GM18870 (cell line): ENCODE results near the gene OXLD1.
"Not testable (repeated sequence)": the region's sequence is repeated elsewhere in the genome, so short reads cannot be mapped to it uniquely, and the experiment has no call there.

Experiments
- ATAC-seq: cut with Tn5 transposase; IDR thresholded peaks from one replicate; pipeline ENCODE4 v1.9.1; 2021; ENCODE audit warnings: moderate library complexity; ENCODE audit not compliant: unreplicated experiment

The OXLD1 gene

DNA sequence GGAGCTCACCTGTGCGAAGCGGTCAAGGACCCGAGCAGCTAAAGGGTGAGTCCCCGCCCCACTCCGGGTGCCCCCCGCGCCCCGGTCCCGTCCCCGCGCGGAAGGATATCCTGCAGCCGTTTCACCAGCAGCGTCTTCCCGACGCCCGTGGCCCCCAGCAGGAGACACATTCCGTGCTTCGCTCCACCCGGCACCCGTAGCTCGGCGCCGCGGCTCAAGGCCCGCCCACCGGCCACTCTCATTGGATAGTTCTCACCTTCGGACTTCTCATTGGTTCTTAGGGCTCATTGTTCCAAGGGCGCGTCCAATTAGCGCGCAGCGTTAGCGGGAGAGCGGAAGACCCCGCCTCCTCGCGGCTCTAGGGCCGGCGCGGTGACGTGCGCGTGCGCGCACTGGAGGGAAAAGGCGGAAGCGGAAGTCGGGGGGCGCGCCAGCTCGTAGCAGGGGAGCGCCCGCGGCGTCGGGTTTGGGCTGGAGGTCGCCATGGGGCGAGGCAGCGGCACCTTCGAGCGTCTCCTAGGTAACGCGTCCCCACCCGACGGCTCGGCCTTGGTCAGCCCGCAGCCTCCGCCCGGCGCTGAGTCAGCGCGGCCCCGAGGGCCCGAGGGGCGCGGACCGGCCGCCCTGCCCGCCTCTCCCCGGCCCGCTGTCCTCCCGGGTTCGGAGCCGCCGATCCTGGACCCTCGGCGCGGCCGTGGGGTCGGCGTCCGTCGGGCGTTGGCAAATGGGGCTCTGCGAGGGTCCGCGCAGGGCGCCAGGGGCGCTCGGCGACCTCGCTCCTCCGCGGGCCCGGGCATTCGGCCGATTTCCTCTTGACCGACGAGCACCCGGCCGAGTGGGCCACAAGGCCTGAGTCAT is 17.4 kb upstream of the OXLD1 start, which contains the start of the genes ARL16 and HGS:
Gene ARL16 (minus strand): TSS at position 214 of the 858 bp plus-strand sequence. CDS start 44 bp downstream, at position 170.
Gene HGS (plus strand): TSS at position 428 of the 858 bp plus-strand sequence. CDS start 56 bp downstream, at position 484.
- peak; percentile 95 for ATAC-seq

DNA sequence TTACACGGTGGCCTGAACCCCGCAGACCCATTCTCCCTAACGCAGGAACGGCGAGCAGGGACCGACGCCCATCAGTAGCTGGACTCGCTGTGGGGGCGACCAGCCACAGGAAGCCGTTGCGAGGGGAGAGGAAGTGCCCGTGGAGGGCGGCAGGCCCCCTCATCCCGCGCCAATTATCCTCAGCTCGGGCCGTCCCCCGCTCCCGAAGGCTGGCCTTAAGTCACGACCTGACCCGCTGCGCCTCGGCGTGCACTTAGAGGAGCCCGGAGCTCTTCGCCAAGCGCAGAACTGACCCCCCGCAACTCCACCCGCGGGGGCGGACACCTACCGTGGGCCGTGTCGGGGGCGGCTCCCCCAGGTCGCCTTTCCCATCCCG is 16.8 kb upstream of the OXLD1 start:
- ATAC-seq: peak; percentile 3

DNA sequence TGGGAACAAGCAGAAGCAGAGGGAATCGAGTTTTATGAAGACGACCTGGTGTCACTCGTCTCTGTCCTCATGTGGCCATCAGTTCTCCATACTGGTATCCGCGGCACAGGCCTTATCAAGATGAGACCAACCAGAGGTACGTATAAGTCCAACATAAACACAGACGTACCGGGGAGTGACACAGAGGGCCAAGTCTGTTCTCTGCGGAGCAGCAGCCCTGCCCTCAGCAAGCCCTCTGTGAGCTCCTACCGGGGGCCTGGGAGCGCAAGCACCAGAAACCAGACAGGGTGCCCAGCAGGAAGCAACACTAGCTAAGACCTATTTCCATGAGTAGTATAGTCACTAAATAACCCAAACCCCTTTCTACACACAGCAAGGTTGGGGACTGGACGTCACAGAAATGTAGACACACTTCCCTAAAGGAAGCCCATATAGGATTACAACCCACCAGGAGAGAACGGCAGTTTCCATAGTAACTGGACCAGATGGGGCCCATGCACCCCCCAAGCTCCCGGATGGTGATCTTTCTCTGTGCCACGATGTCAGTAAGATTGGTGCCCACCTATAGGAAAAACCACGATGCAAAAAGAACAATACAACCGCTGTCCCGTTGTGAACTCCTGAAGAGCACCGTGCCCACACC is 16.3 kb upstream of the OXLD1 start:
- ATAC-seq: no peak

DNA sequence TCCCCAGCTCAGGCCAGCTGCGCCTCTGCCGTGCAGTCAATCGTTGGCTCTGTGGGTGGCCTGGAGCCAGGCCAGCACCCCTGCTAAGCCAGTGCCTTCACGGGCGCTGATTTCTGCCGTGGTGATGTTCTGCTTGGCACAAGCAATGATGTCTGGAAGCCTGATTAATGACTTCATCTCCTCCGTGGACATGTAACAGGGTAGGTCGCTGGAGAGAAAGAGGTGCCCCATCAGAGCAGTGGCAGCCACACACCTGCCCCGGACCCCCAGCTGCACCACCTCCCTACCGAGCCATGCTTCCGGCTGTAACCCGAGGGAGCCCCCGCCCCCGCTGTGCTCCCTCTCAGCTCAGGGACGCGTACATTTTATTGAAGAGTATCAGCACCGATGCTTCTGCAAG is 15.3 kb upstream of the OXLD1 start:
- ATAC-seq: no peak

DNA sequence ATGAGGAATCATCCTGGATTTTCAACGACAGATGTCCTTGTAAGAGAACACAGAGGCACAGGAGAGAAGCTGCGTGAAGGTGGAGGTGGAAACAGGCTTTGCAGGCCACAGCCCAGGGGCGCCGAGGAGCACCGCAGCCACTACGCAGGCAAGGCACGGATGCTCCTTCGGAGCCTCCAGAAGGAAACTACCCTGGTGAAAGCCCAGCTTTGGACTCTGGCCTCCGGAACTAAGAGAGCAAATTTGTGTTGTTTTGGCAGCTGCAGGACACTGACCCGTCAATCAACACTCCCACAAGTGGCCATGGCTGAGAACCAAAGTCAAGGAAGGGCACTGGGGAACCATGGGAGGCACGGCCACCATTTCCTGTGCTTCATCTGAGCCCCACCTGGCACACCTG is 13.7 kb upstream of the OXLD1 start:
- no peak for ATAC-seq

DNA sequence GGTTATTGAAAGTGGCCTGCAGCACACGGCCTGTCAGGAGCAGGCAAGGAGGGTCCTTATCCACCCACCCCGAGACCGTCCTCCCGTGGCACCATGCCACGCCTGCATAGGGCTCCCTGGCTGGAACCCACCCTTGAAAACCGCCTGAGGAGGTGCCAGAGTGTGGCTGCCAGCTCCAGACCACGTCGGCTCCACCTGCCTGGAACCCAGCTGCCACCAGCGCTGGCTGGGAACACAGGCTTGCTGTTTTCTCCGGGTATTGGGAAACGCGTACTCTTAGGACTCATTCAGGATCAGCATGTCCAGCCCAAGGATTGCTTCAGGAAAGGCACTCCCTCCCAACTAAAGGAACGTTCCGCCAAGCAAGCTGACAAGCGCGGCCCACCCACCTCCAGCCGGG is 10.5 kb upstream of the OXLD1 start:
- ATAC-seq: no peak

DNA sequence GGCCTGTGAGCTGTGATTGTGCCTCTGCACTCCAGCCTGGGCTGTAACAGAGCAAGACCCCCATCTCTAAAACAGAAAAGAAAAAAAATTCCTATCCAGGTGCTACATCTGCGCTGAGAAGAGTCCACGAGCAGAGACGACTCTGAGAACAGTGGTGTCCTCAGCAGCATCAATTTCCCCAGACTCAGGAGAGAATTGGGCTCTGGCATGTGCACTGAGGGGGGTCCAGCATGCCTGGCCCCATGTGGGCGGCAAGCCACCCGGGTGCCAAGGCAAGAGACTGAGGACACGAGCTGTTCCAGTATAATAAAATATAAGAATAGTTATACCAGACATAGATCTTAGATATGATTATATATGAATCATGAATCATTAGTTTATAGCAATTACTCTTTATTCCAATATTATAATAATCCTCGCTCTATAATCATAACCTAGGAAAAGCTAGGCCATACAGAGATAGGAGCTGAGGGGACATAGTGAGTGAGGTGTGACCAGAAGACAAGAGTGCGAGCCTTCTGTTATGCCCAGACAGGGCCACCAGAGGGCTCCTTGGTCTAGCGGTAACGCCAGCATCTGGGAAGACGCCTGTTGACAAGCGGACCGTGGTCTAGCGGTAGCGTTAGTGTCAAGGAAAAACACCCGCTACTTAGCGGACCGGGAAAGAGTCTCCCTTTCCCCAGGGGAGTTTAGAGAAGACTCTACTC is 9.3 kb upstream of the OXLD1 start:
- not testable (repeated sequence) for ATAC-seq

DNA sequence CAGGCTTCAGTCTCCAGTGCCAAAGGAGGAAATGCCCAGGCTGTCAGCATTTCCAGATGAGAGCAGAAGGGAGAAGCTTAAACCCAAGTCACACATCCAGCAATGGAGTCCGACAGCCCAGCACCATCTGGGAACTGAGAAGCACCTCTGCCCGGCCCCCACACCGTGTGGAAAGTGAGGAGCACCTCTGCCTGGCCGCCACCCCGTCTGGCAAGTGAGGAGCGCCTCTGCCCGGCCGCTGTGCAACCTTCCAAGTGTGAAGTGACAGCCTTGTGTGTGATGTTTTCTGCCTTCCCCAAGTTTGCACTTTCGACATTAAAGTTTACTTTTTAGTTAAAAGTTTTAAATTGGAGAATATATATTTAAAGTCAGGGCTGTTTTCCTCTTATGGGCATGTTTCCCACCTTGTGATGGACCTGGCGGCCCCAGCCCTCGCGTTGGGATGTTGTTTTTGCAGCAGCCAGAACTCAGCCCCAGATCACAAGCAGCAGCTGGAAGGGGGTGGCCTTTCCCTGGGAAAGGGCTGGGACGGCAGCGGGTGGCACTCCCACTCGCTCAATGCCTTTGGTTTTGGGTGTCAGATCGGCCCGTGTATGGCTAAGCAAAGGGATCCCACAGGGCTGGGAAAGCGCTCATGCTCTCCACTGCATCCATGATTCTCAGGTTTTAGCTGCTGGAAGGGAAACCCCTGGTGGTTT is 7.3 kb upstream of the OXLD1 start:
- no peak for ATAC-seq

DNA sequence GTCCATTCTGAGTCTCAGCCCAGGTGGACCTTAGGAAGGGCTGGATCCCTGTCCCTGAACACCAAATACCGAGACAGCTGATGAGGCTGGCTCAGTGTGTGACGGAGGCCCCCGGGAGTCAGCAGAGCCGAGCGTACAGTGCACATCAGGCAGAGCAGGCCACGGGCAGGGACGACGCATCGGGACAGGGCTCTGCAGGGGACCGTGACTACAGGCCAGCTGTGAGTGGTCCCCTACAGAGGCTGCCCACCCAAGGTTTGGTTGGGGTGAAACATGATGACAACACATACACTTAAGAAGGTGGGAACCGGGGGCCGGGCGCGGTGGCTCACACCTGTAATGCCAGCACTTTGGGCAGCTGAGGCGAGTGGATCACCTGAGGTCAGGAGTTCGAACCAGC is 6.5 kb upstream of the OXLD1 start:
- ATAC-seq: no peak

DNA sequence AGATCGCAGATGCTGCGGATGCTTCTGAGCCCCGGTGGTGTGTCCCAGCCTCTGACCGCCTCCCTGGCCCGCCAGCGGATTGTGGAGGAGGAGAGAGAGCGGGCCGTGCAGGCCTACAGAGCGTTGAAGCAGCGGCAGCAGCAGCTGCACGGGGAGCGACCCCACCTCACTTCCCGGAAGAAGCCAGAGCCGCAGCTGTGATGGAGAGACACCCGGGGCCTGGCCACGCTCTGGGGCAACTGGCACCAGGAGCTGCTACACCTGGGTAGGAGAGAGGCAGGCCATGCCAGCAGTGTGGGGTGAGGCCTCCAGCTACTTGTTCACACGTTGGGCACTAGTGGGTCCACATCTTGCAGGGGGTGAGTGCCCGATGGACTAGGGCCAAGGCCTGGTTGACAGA is 6.1 kb upstream of the OXLD1 start:
- ATAC-seq: no peak

DNA sequence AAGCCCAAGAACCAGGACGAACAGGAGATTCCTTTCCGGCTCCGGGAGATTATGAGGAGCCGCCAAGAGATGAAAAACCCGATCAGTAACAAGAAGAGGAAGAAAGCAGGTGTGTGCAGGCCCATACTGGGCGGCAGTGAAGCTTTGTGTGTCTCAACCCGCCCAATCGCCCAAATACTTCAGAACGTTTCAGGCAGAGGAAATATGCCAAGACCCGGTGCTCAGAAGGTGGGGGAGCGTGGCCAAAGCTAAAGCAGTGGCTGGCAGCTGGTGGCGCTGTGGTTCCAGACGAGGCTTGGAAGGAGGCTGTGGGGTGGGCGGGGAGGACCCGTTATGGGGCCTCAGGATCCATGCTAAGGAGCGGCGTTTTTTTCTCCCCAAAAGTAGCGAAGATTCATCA is 1.3 kb upstream of the OXLD1 start:
- no peak for ATAC-seq

DNA sequence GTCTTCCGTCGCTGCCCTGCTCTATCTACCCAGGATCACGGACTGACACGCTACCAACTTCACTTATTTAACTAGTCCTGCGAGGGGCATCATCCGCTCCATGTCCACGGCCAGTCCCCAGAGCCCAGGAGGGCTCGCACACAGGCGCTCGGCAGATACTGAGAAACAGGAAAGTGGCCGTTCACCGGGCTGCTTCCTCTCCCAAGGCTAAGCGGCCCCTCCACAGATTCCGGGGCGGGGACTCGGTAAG is 388 bp downstream of the OXLD1 start:
- ATAC-seq: no peak

DNA sequence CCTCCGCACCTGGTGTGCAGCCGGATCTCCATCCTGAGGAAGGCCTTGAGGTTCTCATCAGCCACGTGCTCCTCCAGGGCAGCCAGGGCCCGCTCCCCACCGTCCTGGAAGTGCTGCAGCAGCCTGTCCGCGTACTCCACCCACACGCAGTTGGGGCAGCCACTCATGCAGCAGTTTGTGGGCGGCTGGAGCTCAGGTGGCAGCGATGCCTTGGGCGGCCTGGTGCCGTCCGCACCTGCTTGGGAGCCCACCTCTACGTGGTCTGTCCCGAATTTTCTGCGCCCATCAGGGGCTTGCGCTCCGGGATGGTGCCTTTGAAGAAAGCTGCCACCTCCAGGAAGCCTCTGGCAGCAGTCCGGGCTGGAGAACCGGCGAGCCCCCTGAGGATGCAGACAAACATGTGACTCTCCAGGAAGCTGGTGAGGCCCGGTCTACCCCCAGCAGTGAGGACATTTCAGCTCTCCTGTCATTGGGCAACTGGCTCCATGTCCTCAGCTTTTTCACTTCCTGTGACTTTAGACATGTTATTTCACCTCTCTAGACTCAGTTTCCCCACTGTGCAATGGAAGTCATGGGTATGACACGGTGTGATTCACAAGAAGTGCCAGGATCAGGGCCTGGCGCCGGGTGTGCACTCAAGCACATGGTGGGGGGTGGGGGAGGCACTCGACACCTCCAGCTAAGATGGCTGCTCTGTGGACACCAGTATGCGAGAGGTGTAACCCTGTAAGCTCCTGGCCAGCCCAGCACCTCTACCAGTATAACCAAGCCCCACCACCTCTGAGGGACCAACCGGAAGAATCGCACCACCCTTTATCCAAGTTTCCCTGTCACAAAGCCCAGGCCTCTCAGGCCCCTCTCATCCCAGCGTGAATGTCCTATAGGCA is 957 bp downstream of the OXLD1 start:
- ATAC-seq: no peak

DNA sequence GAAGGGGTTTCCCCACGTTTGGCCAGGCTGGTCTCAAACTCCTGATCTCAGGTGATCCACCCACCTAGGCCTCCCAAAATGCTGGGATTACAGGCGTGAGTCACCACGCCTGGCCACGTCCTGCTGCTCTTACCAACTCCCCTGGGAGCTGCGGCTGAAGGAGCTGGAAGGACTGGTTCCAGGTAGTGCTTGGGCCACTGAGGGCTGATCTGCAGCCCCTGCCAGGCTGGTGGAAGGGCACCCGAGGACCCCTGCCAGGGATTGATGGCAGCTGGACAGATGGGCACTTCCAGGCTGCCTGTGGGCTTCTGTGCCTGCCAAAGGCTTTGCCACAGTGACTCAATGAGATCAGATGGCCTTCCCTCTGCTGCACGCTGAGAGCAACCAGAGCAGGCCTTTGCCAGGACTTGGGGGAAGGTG is 2.3 kb downstream of the OXLD1 start:
- no peak for ATAC-seq

DNA sequence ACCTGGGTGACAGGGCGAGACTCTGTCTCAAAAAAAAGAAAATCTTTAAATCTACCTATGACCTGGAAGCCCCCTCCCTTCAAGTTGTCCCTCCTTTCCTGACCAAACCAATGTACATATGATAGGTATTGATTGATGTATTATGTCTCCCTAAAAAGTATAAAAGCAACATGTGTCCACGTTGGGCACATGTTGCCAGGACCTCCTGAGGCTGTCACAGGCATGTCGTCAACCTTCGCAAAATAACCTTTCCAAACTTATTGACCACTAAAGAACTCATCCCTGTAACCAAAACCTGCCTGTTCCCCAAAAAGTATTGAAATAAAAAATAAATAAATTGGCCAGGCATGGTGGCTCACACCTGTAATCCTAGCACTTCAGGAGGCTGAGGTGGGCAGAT is 4.4 kb downstream of the OXLD1 start:
- ATAC-seq: no peak

DNA sequence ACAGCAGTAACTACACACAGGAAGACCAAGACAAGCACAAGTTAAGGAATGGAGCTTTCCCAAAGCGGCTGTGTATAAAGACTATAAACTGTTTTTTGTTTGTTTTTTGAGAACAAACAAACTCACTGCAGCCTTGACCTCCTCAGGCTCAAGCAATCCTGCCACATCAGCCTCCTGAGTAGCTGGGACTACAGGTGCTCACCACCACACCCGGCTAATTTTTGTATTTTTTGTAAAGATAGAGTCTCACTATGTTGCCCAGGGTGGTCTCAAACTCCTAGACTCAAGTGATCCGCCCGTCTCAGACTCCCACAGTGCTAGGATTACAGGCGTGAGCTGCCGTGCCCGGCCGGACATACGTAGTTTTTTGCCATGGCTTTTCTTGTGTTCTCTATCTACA is 6.0 kb downstream of the OXLD1 start:
- no peak for ATAC-seq

DNA sequence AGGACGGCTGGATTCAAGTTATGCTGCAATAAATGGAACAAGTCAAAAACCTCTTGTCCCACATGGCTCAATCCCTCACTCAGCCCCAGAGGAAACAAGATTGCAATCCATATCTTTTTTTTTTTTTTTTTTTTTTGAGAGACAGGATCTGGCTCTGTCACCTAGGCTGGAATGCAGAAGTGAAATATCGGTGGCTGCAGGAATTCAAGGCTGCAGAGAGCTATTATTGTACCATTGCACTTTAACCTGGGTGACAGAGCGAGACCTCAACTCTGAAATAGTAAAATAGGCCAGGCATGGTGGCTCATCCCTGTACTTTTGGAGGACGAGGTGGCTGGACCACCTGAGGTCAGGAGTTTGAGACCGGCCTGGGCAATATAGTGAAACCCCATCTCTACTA is 7.4 kb downstream of the OXLD1 start:
- ATAC-seq: no peak

DNA sequence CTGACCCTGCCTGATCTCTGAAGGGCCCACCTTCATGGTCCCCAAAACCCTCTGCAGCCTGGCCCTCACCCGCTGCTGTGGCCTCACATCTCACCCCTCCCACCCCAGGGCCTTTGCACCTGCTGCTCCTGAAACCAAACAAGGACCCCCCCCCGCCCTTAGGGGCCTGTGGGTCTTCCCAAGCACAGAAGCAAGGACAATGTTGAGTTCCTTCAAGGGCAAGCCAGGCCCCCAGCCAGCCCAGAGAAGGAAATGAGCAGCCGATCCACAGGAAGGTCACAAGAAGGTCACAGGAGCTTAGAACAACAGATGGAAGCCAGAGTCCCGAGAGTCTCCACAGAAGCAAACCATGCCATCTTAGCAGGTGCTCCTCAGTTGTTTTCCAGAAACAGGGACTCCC is 9.6 kb downstream of the OXLD1 start:
- ATAC-seq: no peak

DNA sequence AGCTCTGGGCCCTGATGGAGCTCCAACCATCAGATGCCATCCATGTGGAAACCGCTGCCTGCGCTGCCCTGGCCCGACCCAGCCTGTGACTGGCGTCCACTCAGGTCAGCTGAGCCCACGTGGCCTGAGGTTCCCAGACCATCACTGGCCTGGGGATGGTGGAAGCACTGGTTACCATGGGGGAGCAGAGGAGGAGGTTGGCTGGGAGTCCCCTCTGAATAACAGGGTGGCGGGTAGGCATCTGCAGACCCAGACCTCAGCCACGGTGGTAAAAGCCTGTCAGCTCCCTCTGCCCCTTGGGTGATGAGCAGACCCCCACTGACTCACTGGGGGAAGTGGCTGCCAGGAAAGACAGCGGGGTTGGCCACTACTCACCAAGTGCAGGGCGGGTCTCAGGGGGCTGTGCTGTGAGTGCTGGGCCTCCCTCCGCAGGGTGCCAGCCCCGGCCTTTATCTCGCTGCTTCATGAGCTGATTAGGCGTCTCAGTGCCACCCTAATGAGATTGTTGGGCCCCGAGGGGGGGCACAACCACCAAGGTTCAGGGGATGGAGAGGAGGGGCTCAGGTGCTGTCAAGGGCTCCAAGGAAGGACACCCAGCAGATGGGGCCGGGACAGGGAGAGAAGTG is 10.2 kb downstream of the OXLD1 start, which contains the start of gene PDE6G:
Gene PDE6G (minus strand): TSS at position 425 of the 626 bp plus-strand sequence. CDS start 3,237 bp downstream, outside the sequence.
- no peak for ATAC-seq
